ENCODE data around the gene METTL5.
A peak's percentile ranks its signal among the peaks of the same experiment; 100 is the strongest.
"Not testable (repeated sequence)": the region's sequence is repeated elsewhere in the genome, so short reads cannot be mapped to it uniquely, and the experiment has no call there.

The METTL5 gene

GRCh38 chr2:169824373-169825333 is at the start of gene METTL5:
Gene METTL5 (minus strand): TSS chr2:169824905. CDS start chr2:169824597, 308 bp downstream.
- peak; percentile 91 for DNase-seq

- DNase-seq, result no peak
Observed at GRCh38 chr2:169871994-169872393, 47.3 kb upstream of the METTL5 start.

- not testable (repeated sequence) for DNase-seq
Observed at GRCh38 chr2:169871369-169871768, 46.7 kb upstream of the METTL5 start.

GRCh38 chr2:169868951-169869350 is 44.2 kb upstream of the METTL5 start:
- no peak for DNase-seq

GRCh38 chr2:169867579-169867978 is 42.9 kb upstream of the METTL5 start:
- DNase-seq, result no peak

GRCh38 chr2:169866230-169866629 is 41.5 kb upstream of the METTL5 start:
- not testable (repeated sequence) for DNase-seq

GRCh38 chr2:169865492-169865891 is 40.8 kb upstream of the METTL5 start:
- DNase-seq, result no peak

- DNase-seq, result no peak
Observed at GRCh38 chr2:169862816-169863215, 38.1 kb upstream of the METTL5 start.

GRCh38 chr2:169860149-169860548 is 35.4 kb upstream of the METTL5 start:
- DNase-seq, result no peak

GRCh38 chr2:169859423-169859822 is 34.7 kb upstream of the METTL5 start:
- no peak for DNase-seq

- not testable (repeated sequence) for DNase-seq
Observed at GRCh38 chr2:169855281-169856258, 30.9 kb upstream of the METTL5 start.

- no peak for DNase-seq
Observed at GRCh38 chr2:169853041-169853668, 28.4 kb upstream of the METTL5 start.

- DNase-seq, result no peak
Observed at GRCh38 chr2:169849710-169850109, 25.0 kb upstream of the METTL5 start.

- not testable (repeated sequence) for DNase-seq
Observed at GRCh38 chr2:169848959-169849693, 24.4 kb upstream of the METTL5 start.

GRCh38 chr2:169845016-169845415 is 20.3 kb upstream of the METTL5 start:
- no peak for DNase-seq

- DNase-seq, result not testable (repeated sequence)
Observed at GRCh38 chr2:169841625-169842024, 16.9 kb upstream of the METTL5 start.

- no peak for DNase-seq
Observed at GRCh38 chr2:169840747-169841142, 16.0 kb upstream of the METTL5 start.

- DNase-seq, result no peak
Observed at GRCh38 chr2:169839954-169840746, 15.4 kb upstream of the METTL5 start.

- DNase-seq, result no peak
Observed at GRCh38 chr2:169838743-169839489, 14.2 kb upstream of the METTL5 start.

- no peak for DNase-seq
Observed at GRCh38 chr2:169834401-169834800, 9.7 kb upstream of the METTL5 start.

All from activated CD4-positive, alpha-beta T cell treated with anti-CD3 and anti-CD28 coated beads, Interleukin-2, Interleukin-6, amounts not matched to agents 100 ng/mL and 50 ng/mL, durations not matched to agents 16 hours and 8 hours (primary cell).